ENCODE results near the gene PLIN3.
A peak's percentile ranks its signal among the peaks of the same experiment; 100 is the strongest.
"Not testable (repeated sequence)": the region's sequence is repeated elsewhere in the genome, so short reads cannot be mapped to it uniquely, and the experiment has no call there.

PLIN3 gene

DNA sequence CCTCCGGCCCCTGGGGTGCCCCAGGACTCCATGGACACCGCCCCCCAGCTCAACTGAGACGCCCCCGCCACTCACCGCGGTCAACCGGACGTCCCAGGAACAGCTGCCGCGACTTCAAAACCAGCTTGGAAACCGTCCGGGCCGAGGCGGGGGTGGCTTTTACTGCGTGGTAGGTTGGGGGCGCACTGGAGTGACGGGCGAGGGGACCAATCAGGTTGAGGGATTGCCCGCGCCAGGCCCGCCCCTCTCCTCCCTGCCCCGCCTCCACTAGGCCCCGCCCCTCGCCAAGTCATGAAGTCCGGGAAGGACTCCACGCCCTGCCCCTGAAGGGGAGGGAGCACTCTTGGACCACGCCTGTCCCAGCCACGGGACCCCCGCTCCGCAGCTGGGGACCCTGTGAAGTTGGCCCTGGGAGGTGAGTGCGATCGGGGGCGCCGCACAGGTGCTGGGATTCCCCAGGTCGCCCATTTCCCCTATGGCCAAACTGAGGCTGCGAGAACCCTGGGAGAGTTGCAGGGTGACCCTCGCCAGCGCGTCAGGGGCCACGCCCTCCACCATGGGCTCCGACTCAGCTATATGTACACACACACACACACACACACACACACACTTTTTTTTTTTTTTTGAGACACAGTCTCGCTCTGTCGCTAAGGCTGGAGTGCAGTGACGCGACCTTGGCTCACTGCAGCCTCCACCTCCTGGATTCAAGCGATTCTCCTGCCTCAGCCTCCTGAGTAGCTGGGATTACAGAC, at the start of gene PLIN3:
TSS of gene PLIN3 (minus strand) at position 134 of the 752 bp plus-strand sequence. CDS start 6,273 bp downstream, outside the sequence.
- peak; percentile 100 for DNase-seq (ENCODE audit: low spot score)

DNA sequence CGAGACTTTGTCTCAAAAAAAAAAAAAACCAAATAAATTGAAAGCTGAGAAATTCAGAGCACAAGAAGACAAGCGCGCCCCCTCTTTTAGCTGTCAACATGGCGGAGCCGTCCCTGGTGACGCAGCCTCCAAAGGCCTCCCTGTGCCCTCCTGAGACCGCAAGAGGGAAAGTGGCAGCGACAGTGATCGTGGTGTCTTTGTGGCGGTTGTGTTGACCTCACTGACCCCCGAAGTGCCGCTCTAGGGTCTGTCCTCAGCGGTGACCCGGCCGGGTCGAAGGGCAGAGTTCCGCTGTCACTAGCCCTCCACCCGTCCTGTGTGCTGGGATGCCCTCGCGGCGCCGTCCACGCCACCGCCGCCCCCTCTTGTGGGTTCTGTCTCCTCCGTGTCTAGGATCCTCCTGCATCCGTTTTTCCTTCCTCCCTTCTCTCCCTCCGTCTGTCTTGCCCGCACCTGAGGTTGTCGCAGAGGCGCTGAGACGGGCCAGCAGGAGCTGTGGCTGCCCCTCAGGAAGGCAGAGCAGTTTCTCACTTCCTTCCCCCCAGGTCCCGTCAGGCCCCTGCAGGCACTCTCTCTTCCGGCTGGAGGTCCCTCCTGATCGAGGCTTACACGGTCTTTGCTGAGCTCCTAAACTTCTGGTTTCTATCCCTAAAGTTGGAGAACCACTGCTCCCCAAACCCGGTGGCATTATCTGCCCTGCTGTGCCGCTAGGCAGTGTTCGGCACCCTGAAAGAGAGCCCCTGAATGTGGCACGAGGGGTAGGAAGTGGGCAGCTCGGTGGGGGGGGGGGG, 49.0 kb upstream of the PLIN3 start:
- DNase-seq (ENCODE audit: low spot score): no peak

DNA sequence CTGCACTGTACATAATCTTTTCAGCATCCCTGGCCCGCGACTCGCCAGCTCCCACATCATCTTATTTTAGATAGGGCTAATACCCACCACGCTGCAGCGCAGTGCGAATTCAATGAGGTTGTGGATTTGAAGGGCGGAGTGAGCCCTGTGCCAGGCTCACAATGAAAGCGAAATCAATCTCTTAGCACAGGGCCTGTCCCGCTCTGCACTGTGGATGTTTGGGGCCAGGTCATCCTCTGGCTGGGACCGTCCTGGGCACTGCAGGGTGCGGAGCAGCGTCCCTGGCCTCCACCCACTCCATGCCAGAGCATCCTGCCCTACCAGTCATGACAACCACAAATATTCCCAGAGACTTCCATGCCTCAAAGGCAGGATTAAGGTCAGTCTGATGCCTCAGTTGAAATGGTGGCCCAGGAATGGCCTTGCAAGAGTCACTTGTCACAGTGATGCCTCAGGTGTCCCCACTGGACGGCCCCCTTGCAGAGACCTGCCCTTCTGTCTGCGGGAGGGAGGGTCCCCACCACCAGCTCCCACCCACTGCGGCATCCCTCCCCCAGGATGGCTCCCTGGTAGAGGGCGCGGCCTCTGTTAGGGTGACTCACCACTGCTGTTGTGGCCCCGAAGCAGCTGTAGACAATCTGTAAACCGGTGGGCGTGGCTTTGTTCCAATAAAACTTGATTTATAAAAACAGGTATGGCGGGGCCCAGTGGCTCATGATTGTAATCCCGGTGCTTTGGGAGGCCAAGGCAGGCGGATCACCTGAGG, 47.5 kb upstream of the PLIN3 start:
- DNase-seq (ENCODE audit: low spot score): no peak

GRCh38 chr19:4913996-4914735, 46.7 kb upstream of the PLIN3 start:
- DNase-seq (ENCODE audit: low spot score): no peak

- DNase-seq (ENCODE audit: low spot score): peak; percentile 64
These were observed 44.6 kb upstream of the PLIN3 start for GRCh38 chr19:4911786-4912672.

DNA sequence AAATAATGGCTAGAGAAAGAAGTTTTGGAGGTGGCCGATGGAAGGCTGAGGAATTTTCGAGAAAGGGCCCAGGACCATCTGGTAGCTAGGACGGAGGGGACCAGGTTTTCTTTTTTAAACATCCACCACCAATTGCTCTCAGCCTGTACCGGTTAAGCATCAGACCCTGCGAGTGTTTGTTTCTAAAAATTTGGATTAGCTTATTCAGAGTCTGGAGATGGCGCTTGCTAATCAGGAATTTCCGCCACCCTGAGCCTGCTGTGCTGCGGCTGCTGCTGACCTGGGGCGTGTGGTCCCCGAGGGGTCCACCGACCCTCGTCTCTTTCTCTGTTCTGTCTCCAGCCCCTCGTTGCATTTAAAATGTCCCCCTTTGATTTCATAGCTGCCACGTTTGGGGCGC, 43.8 kb upstream of the PLIN3 start:
- no peak for DNase-seq (ENCODE audit: low spot score)

GRCh38 chr19:4910594-4911281, 43.3 kb upstream of the PLIN3 start:
- DNase-seq (ENCODE audit: low spot score): no peak

DNA sequence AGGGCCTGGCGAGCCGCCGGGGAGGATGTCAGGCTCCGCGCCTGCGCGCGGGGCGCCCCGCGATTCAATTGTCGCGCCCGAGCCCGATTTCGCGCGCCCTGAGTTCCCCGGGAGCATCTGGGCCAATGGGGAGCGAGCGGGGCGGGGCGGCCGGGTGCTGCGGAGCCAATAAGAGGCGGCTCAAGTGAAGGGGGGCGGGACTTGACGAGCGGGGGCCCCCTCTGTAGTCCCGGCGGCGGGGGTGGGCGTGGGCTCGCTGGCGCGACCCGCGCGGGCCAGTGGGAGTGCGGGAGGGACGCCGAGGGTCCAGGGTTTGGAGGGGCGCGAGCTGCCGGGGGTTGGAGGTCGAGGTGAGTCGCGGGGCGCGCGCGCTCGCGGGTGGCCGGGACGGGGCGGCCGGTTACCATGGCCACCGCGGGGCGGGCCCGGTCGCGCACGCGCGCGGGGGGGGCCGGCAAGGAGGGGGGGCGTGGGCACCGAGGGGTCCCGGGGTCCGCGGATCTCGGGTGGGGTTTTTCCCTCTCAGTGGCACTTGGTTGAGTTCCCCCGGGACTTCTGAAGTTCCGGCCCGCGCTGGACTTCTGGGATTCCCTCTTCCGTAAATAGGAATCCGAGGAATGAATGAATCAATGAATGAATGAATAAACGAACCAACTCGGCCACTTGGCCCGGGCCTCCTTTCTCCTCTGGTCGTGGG, 42.6 kb upstream of the PLIN3 start:
- DNase-seq (ENCODE audit: low spot score): peak; percentile 99

DNA sequence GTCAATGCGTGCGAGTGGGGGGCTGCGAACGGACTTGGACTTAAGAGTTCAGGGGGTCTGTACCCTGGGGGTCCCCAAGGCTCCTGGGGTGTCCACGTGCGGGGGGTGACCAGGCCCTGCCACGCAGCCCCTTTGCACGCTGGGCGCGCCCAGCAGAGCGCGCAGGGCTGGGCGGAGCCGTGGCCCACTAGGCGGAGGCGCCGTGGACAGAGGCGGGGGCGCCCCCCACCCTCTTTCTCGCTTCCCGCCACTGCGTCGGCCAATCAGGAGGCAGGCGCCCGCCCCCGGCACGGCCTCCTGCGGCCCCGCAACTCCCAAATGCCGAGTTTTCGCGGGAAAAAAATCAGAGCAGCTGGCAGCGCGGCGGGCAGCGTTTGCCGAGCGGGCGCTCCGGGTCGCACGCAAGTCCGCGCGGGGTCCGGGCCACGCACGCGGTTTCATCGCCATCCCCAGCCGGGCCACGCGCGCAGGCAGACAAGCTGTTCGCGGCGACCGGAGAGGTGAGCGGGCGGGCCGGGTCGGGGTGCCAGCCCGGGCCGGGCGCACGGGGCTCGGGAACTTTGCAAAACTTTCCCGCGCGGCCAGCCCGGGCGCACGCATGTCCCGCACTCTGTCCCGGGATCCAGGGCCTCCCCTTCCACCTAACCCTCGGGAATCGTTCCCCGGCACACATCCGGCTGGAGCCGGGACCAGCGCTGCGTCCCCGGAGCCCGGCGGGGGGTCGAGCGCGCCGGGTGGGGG, 41.9 kb upstream of the PLIN3 start, which contains the start of gene UHRF1:
TSS of gene UHRF1 (plus strand) at position 346 of the 741 bp plus-strand sequence. CDS start 1,385 bp downstream, outside the sequence.
- DNase-seq (ENCODE audit: low spot score): peak; percentile 82

DNA sequence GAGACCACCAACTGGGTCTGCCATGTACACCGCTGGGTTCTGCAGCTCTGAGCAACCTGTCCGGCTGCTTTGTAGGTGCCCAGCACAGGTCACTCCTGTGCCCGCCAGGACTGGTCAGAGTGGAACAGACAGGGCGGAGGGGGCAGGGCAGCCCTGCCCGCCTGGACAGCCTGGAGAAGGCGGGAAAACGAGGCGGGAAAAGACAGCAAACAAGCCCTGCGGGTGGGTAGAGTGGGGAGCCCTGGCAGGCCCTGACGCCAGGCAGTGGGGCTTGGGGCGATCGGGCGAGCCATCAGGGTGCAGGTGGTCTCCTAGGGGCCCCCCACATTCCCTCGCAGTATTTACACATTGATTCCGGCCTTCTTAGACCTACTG, 41.3 kb upstream of the PLIN3 start:
- DNase-seq (ENCODE audit: low spot score): no peak

- no peak for DNase-seq (ENCODE audit: low spot score)
These were observed 40.9 kb upstream of the PLIN3 start for GRCh38 chr19:4908360-4908759.

GRCh38 chr19:4906963-4907362, 39.5 kb upstream of the PLIN3 start:
- no peak for DNase-seq (ENCODE audit: low spot score)

DNA sequence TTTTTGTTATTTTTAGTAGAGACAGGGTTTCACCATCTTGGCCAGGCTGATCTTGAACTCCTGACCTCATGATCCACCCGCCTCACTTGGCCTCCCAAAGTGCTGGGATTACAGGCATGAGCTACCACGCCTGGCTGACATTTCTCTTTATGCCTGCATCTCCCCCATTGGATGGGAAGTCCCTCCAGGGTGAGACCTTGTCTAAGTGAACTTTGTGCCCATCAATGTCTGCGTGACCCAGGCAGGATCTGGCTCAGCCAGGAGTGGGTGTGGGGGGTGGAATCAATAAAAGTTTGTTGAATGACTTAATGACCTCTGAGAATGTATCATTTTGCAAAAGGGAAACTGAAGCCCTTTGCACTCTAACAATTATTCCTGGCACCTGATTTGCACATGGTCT, 37.0 kb upstream of the PLIN3 start:
- DNase-seq (ENCODE audit: low spot score): no peak

DNA sequence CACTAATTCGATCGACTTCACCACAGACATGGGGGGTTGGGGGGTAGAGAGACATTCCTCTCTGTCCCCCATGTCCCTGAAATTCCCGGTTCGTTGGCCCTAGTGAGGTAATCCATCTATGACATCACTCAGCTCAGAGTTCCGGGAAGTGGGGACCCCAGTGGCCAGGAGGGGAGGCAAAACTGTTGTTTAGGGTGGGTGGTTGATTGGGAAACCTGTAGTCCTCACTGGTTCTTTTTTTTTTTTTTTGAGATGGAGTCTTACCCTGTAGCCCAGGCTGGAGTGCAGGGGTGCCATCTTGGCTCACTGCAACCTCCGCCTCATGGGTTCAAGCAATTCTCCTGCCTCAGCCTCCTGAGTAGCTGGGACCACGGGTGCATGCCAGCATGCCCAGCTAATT, 35.3 kb upstream of the PLIN3 start, which contains the start of gene ARRDC5:
TSS of gene ARRDC5 (minus strand) at position 101 of the 400 bp plus-strand sequence. CDS start at position 30, 71 bp downstream.
- DNase-seq (ENCODE audit: low spot score): no peak

- DNase-seq (ENCODE audit: low spot score): not testable (repeated sequence)
These were observed 33.4 kb upstream of the PLIN3 start for GRCh38 chr19:4900879-4901278.

DNA sequence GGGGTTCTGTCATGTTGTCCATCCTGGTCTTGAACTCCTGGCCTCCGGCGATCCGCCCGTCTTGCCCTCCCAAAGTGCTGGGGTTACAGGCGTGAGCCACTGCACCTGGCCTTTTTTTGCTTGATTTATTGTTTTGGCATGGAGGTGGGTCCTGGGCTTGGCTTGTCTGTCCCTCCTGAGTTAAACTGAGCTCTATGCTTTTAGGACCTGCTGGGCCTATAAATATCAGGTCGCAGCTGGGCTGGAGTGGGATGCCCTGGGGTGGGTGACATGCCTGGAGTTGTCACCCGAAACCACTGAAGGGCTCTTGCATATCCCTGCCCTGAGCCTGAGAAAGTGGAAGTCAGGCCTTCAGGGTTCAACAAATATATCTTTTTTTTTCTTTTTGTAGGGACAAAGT, 29.7 kb upstream of the PLIN3 start:
- peak; percentile 10 for DNase-seq (ENCODE audit: low spot score)

- DNase-seq (ENCODE audit: low spot score): peak; percentile 7
These were observed 28.9 kb upstream of the PLIN3 start for GRCh38 chr19:4896372-4896771.

- DNase-seq (ENCODE audit: low spot score): not testable (repeated sequence)
These were observed 25.5 kb upstream of the PLIN3 start for GRCh38 chr19:4892962-4893361.

- DNase-seq (ENCODE audit: low spot score): peak; percentile 1
These were observed 23.6 kb upstream of the PLIN3 start for GRCh38 chr19:4891066-4891465.

All from iPS-NIHi11 (cell line).